GM18951 (cell line): Measurements from ENCODE around the gene MCM10.
"Not testable (repeated sequence)": the region's sequence is repeated elsewhere in the genome, so short reads cannot be mapped to it uniquely, and the experiment has no call there.

Experiments used
- POLR2A ChIP-seq: IDR thresholded peaks from 4 replicates; pipeline ENCODE4 v1.6.1; 2011; ENCODE audit warnings: mild to moderate bottlenecking; ENCODE audit not compliant: insufficient read length, insufficient read depth; ENCODE audit errors: extremely low read depth
- in situ Hi-C: fragments of 300-500 bp; cut with MboI; formaldehyde crosslinking; loops from one replicate; pipeline ENCODE4 v1.12.0; 2022; ENCODE audit warnings: low sequenced_read_pairs, mixed read lengths, inconsistent platforms; ENCODE audit not compliant: unreplicated experiment

The MCM10 gene

GRCh38 chr10:13143766-13144165, 17.6 kb upstream of the MCM10 start:
- in situ Hi-C loops = no loop called here
- no peak for TF ChIP-seq POLR2A

GRCh38 chr10:13144814-13145213, 16.5 kb upstream of the MCM10 start:
- in situ Hi-C loops = no loop called here
- TF ChIP-seq POLR2A = no peak

- no peak for TF ChIP-seq POLR2A
- in situ Hi-C loops = no loop called here
Observed at GRCh38 chr10:13146379-13146778, 15.0 kb upstream of the MCM10 start.

GRCh38 chr10:13147161-13147560, 14.2 kb upstream of the MCM10 start:
- in situ Hi-C loops = no loop called here

GRCh38 chr10:13152296-13152695, 9.1 kb upstream of the MCM10 start:
- TF ChIP-seq POLR2A = no peak
- in situ Hi-C loops = no loop called here

More at GRCh38 chr10:13147161-13147560, 14.2 kb upstream of the MCM10 start:
- TF ChIP-seq POLR2A = no peak

GRCh38 chr10:13155860-13156259, 5.5 kb upstream of the MCM10 start:
- in situ Hi-C loops = not testable (repeated sequence)

- in situ Hi-C loops = no loop called here
- TF ChIP-seq POLR2A = peak; percentile 19
Observed at GRCh38 chr10:13158401-13158800, 3.0 kb upstream of the MCM10 start.

- in situ Hi-C loops = no loop called here
- no peak for TF ChIP-seq POLR2A
Observed at GRCh38 chr10:13161857-13162271, 506 bp downstream of the MCM10 start.

GRCh38 chr10:13163859-13164258, 2.5 kb downstream of the MCM10 start:
- in situ Hi-C loops = no loop called here
- no peak for TF ChIP-seq POLR2A

- no peak for TF ChIP-seq POLR2A
- in situ Hi-C loops = no loop called here
Observed at GRCh38 chr10:13165177-13165576, 3.8 kb downstream of the MCM10 start.

- no peak for TF ChIP-seq POLR2A
- in situ Hi-C loops = no loop called here
Observed at GRCh38 chr10:13167568-13167967, 6.2 kb downstream of the MCM10 start.

- in situ Hi-C loops = no loop called here
- no peak for TF ChIP-seq POLR2A
Observed at GRCh38 chr10:13168781-13169180, 7.4 kb downstream of the MCM10 start.

GRCh38 chr10:13173616-13174015, 12.3 kb downstream of the MCM10 start:
- TF ChIP-seq POLR2A = no peak
- in situ Hi-C loops = no loop called here

GRCh38 chr10:13180788-13181187, 19.4 kb downstream of the MCM10 start:
- in situ Hi-C loops = no loop called here
- no peak for TF ChIP-seq POLR2A

GRCh38 chr10:13182424-13182823, 21.1 kb downstream of the MCM10 start:
- no peak for TF ChIP-seq POLR2A
- in situ Hi-C loops = no loop called here
